HG03520 (cell line): ENCODE results near the gene PTPRM.

Source experiments
- ATAC-seq: cut with Tn5 transposase; IDR thresholded peaks from one replicate; pipeline ENCODE4 v1.9.1; 2021; ENCODE audit warnings: mild to moderate bottlenecking, moderate library complexity; ENCODE audit not compliant: unreplicated experiment

PTPRM gene

GRCh38 chr18:8367217-8367988, 800.3 kb downstream of the PTPRM start:
- no peak for ATAC-seq

DNA sequence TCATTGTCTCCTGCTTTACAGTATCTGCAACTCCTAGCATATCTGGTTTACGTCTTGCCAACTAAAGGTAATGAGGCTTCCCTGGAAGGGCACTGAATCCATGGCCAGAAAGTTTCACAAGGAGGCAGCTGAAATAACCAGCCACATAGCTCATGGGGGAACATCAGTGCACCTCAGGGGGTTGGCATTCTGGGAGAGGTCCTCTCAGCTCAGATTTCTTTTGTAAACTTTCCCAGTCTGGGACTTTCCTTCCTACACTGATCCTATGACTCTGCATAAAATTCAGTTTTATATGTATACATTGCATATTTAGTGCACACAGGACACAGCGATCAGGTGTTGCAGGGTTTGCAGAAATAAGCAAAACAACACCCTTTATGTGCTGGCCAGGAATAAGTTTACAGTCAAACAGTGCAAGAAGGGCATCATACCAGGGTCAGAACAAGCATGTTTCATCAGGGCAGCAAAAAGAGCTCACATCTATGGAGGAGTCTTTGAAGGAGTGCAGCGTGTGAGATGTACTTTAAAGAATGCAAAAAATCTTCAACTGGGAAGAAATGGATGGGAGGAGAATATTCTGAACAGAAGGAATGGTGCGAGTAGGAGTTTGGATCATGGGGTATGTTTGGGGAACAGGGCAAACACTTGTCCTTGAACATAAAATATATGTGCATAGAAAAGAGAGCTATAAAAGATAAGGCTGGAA, 801.5 kb downstream of the PTPRM start:
- no peak for ATAC-seq

GRCh38 chr18:8373486-8373885, 806.4 kb downstream of the PTPRM start:
- no peak for ATAC-seq

GRCh38 chr18:8374676-8375075, 807.6 kb downstream of the PTPRM start:
- no peak for ATAC-seq

- ATAC-seq = no peak
These were observed 808.1 kb downstream of the PTPRM start for GRCh38 chr18:8375249-8375648.

DNA sequence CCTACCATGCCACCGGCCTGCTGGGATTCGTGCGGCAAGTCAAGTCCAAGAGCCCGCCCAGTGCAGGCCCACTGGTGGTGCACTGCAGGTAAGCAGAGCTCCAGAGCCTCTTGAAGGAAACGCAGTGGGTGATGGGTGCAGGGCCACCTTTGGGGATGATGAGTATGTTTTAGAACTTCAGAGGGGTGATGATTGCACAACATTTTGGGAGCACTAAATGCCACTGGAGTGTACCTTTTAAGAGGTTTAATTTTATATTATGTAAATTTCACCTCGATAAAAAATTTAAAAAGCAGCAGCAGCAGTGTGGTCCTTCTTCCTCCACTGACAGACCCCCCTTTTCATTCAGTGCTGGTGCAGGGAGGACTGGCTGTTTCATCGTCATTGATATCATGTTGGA, 809.0 kb downstream of the PTPRM start:
- ATAC-seq = no peak

DNA sequence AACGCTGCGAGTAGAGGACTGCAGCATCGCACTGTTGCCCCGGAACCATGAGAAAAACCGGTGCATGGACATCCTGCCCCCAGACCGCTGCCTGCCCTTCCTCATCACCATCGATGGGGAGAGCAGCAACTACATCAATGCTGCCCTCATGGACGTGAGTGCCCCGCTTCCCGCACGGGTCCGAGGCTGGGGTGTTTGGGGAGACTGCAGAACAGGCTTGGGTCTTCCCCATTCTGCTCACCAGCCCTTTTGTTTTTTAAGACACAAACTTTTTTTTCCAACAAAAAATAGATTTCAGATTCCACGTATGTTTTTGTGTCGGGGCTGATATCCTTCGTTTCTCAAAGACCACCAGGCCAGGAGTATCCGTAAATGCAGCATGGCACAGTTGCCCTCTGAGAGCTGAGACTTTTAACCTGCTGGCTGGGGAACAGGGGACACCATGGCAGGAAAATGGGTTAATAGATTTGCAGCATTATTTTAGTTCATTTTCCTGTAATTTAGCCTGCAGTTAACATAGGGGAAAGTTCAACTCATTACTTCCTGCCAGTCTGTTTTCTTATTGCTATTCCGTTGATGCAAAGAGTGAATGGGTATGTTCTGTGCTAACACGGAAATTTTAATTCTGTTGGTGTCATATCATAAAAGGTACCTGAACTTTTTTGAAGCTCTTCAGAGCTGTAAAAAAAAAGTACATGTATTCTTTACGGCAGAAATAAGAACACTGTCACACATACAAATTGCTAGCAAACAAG, 812.2 kb downstream of the PTPRM start:
- ATAC-seq = no peak

DNA sequence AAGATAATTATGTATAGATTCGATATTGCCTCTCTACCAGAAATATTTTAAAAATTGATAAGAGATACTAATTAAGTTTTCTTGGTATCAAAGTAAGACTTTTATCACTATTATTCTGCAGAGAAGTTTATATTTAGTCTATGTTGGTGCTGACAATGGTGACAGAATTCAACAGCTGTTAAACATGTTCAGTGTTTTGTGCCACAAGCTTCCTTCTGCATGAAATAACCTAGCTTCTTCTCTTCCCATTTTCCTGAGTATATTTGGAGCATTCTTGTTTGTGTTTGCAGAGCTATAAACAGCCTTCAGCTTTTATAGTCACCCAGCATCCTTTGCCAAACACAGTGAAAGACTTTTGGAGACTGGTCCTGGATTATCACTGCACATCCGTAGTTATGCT, 812.9 kb downstream of the PTPRM start:
- no peak for ATAC-seq

DNA sequence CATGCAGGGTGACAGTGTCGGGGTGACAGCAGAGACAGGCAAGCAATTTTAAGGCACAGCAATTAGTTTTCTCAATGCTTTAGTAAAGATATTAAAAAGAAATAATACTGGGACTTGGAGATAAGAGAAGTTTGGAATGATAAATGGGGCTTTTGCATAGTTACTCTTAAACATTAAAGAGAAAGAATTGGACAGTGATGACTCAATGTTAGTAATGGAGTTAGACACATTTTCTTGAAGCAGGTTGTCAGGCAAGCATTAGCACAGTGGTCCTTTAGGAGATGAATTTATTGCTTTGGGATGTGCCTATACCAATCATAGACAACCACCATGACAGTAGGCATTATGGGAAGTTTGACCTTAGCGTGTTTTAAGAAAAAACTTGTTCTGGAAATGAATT, 813.8 kb downstream of the PTPRM start:
- ATAC-seq = no peak

- no peak for ATAC-seq
These were observed 814.8 kb downstream of the PTPRM start for GRCh38 chr18:8381821-8382459.

DNA sequence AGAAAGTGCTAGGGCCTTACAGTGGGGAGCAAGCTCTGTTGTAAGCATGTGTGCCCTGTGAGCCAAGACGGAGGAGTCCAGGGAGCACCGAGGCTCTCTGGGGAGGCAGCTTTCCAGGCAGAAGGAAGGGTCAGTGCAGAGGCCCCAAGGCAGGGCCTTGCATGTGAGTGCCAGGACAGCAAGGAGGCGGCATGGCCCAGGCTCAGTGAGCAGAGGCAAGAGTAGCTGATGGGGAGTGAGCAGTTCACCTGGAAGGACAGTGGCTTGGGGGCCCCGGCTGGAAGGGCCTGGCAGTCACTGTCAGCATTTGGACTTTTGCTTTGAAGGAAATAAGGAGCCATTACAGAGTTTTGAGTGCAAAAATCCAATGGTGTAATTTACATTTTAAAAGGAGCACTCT, 818.3 kb downstream of the PTPRM start:
- ATAC-seq = no peak

DNA sequence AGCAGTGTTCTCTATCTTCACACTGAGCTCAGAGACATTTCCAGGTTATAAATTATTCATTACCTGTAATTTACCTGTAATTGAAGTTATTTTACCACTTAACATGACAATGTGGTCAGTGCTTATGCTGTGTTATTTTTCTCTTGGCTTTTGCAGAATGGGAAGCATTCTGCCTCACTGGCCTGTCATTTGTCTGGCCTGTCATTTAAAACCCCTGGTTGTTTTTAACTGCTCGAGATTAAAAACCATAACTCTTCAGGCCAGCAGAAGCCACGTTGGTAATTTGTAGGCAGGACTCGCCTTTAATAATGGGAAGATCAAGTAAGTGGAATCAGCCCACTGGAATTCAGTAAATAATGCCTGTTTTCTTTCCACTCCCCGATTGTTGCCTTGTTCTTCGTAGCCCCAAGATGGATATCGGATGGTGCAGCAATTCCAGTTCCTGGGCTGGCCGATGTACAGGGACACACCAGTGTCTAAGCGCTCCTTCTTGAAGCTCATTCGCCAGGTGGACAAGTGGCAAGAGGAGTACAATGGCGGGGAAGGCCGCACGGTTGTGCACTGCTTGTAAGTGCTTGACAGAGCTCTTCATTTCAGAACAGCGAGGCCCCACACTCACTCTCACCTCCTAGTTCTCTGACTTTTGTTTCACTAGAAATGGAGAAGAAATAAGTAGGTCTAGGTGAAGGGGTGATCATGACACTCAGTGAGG, 819.7 kb downstream of the PTPRM start:
- ATAC-seq = no peak

GRCh38 chr18:8389391-8390340, 822.5 kb downstream of the PTPRM start:
- ATAC-seq = no peak

GRCh38 chr18:8391068-8391467, 824.0 kb downstream of the PTPRM start:
- ATAC-seq = no peak

DNA sequence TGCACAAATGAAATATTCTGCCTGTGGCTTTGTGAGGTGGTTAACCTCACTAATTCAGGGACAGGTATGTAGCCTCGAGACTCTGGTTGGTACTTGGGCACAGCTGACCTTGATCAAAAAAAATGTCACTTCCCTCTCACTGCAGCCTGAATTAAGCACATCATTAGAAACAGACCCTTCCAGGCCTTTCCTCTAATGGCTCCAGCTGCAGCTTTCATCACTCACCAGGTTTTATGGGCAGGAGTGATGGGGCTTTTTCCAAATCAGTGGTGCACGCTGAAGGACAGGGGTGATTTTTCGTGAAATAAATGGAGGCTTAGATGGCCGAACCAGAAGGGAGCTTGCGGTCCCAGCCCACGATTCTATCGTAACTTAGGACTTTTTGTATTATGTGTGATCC, 829.1 kb downstream of the PTPRM start:
- no peak for ATAC-seq

DNA sequence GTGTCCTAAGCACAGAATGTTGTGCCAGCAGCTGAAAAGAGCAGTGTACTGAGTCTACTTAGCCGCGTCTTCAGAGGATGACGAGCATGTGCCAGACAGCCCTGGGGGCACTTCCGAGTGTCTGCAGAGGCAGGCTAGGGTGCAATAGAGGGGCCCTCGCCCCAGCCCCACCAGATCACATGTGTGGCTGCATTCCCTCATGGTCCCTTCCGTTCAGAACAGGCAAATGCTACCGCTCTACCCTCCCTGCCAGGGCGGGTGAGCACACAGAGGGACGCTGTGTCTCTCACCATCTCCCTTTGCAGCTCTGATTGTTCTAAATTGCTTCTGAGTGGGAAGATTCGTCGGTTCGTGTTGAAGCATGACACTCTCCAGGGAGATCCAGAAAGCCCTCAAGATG, 829.9 kb downstream of the PTPRM start:
- no peak for ATAC-seq

DNA sequence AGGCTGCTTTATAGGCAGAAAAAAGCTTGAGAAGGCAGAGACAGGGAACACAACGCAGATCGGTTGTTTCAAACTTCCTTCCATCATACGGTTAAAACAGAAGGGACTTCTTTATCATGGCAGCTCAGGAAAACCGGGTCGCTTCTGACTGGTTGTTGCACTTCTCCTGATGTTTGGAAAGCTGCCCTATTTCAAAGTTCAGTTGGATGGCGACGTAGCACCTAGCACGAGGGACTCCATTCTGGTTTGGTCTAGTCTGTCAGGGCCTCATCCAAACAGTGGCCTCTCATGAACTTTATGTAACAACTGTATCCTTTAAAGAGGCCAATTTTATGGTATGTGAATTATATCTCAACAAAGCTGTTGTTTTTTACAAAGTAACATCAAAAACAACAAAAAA, 832.0 kb downstream of the PTPRM start:
- no peak for ATAC-seq

DNA sequence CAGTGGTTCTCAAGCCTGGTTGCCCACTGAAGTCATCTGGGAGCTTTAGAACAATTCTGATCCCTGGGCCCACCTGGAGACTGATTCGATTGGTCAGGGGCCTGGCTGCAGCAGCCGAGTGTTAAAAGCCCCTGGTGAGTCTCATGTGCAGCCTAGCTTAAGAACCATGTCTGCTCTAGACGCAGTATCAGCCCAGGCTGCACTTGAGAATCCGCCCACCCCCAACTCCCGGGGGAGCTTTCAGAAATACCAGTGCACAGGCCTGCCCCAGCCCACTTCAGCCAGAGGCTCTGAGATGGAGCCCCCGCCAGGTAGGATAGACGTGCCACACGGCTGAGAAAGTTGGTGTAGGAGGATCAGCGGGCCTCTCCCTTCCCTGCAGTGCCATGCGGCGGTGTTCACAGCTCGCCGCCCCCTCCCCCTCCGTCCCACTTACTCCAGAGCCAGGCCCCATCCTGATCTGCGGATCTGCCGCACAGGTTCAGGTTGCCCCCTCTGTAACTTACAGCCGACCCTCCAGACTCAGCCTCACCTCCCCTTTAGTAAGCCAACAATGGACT, 833.2 kb downstream of the PTPRM start:
- ATAC-seq = no peak

DNA sequence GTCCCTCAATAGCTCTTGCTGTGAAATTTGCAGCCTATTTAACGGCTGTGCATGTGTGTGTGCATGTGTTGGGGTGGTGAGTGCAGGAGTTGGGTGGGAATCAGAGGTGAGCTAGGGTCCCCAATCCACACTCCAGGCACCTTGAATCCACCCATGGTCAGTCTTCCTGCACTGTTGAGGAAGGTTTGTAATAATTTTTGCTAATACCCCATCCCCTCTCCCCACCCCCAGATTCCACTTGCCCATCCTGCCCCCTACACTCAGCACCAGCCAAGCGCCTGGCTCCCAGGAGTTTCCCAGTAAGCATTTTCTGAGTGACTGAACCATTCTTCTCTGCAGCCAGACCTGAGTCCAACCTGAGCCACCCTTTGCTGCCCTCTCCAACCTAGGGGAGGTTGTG, 833.7 kb downstream of the PTPRM start:
- no peak for ATAC-seq
